Epidermal melanocyte (primary cell): ENCODE measurements around the gene MALRD1.

Experiments
- DNase-seq: peaks from one replicate; pipeline ENCODE4 v3.0.0; 2011; ENCODE audit warnings: low spot score; ENCODE audit not compliant: insufficient read length

MALRD1 gene

DNA sequence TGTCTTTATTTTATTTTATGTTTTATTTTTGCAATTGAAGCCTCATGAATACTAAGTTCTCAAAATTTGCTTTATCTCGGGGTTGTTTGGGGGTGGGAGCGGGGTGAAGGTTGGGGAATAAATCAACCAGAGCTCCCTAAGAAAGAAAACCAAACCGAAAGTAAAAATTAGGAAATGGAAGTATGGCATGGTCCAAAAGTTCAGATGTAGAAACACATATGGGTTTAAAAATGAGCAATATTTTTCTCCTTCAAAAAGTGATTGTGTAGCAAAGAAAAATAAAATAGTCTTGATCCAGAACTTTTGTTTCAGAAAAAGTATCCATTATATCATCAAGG is 590.3 kb downstream of the MALRD1 start:
- DNase-seq: no peak

DNA sequence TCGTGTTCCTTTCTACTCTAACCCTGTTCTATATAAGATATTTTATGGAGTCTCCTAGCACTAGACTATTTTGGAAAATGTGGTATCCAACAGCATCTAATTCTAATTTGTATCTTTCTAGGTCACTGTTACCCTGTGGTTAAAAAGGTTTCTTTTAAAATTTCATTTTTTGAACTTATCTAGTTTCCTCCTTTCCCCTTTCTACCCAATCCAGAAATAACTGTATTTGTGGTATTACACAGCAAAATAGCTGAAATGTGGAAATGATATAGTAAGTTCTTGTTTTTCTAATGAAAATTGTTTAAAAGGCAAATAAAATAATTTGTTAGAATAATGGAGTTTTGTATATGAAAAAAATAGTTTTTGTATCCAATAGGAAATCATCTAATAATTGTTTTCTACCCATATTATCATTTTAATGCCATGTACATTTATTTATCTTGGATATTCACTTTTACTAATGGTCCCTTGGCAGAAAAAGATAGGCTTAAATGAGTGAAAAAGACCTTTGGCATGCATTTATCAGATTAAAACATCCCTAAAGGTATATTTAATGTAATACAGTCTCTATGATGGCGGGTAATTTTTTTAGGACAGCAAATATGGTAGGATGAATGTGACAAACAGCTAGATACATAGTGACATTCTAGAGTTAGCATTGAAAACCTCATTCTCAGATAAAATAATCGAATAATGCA is 592.1 kb downstream of the MALRD1 start:
- DNase-seq: no peak

- DNase-seq: no peak
Observed at GRCh38 chr10:19651549-19651948, 602.9 kb downstream of the MALRD1 start.

DNA sequence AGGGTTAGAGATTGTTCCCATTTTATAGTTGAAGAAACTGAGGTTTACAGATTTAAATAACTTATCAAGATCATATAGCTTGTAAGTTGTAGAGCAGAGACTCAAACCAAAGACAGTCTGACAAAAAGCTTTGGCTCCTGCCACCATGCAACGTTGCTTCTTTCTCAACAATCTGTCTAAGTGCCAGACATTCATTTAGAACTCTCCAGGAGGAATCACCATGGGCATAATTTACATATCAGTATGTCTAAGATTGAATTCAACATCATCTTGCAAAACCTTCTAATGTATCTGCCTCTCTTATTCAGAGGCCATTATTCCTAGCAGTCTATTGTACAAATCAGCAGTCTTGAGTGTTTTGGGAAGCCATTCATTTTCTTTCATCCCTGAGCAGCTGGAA is 604.1 kb downstream of the MALRD1 start:
- no peak for DNase-seq

DNA sequence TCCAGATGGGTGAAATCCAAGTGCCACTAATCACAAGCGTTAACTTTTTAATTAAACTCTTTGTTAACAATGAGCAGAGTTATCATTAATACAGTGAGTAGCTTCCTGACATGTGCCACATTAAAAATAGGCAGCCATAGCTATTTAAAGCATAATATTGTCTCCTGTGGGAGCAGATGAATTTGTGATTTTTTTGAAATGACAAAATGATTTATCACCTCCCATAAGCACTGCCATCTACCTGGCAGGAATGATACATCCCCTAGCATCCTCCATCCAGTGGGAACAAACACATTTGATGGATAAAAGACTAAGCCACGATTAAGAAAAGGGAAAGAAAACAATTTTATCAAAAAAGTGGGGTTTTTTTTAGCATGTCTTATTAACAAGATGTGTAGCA is 605.3 kb downstream of the MALRD1 start:
- no peak for DNase-seq

- DNase-seq: no peak
Observed at GRCh38 chr10:19654576-19654975, 606.0 kb downstream of the MALRD1 start.

DNA sequence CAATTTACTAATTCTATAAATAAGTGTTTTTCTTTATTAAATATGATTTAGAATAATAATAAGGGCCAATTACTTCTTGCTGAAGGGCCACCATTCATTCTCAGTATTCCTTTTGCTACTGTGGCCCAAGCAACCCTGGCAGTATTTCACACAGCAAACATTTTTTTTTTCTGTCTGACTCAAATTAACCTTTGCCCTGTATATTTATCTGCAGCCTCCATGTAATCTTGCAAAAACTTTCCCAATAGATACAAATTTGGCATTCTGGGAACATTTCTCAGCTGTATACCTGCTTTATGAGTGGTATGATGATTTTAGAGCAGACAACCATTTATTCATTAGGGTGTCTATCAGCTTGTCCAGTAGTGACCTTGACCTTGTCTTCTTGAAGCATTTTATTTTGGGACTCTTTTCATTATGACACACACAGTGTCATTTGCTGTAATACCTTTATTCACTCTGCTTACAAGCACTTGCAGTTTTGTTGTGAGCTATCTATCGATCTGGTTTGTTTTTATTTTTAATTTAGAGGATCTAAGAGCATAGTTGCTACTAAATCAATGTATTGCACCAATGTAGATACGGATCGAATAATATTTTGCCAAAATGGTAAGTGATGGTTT is 607.9 kb downstream of the MALRD1 start:
- DNase-seq: no peak

GRCh38 chr10:19658131-19658530 is 609.5 kb downstream of the MALRD1 start:
- DNase-seq: no peak

GRCh38 chr10:19658622-19659233 is 610.1 kb downstream of the MALRD1 start:
- no peak for DNase-seq

GRCh38 chr10:19659920-19660655 is 611.5 kb downstream of the MALRD1 start:
- DNase-seq: no peak

- DNase-seq: no peak
Observed at GRCh38 chr10:19663344-19663743, 614.7 kb downstream of the MALRD1 start.

DNA sequence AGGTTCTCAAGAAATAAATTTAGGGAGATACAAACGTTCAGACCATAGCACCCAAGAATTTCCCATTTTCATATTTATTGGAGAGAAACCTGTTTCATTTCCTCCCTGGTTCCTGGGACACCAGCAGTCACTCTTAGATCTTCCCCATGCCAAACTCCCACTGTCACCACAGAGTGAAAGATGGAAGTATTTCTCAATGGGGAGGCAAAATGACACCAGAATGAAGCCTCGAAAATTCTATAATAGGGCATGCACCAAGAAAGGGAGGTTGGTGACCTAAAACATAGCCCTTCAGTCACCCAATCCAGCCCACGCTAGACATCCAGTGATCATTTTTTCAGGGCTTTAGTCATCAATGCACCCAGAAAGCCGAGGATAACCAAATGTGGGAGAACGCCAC is 619.5 kb downstream of the MALRD1 start:
- no peak for DNase-seq

DNA sequence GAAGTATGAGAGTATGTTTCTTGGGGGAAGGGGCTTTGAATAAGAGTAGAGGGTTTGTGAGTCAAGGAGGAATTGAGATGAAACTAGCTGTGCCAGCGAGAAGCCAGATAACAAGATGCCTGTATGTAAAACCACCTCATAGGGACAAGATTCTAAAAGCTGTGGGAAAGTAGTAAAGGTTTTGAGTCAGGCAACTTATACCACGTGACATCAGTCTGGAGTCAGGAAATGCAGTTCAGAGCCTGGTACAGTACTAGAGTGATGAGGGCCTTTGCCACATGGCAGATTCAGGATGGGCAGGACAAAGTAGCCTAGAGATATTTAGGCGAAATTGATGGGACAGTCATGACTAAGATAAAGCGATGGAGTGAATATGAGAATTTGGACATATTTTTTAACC is 627.5 kb downstream of the MALRD1 start:
- DNase-seq: no peak

DNA sequence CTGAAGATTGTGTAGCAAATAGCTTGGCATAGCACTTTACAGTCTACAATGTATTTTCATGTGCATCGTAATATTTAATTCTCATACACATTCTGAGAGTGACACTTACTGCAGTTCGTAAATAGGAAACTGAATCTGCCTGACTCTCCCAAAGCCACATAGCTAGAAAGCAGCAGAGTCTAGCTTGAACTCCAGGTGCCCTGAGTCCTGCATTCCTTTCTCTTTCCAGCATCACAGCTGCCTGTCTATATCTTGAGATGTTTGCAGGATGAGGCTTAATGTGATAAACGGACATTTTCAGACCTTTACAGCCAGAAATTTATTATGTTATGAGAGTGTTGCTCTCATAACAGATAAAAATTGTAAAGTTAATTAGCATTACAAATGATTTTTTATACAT is 634.8 kb downstream of the MALRD1 start:
- no peak for DNase-seq

GRCh38 chr10:19683960-19684359 is 635.4 kb downstream of the MALRD1 start:
- DNase-seq: no peak

DNA sequence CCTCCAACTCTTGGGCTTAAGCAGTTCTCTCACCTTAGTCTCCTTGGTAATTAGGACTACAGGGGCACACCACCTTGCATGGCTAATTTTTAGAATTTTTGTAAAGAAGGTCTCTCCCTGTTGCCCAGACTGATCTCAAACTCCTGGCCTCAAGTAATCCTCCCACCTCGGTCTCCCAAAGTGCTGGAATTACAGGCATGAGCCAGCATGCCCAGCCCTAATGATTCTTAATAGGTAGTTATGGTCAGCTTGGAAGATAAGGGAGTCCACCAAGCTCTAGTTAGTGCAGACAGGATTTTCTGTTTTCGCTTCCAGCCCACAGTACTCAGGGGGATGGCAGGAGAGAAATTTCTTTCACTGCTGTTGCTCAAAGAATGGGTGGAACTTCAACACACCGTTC is 639.7 kb downstream of the MALRD1 start:
- no peak for DNase-seq

DNA sequence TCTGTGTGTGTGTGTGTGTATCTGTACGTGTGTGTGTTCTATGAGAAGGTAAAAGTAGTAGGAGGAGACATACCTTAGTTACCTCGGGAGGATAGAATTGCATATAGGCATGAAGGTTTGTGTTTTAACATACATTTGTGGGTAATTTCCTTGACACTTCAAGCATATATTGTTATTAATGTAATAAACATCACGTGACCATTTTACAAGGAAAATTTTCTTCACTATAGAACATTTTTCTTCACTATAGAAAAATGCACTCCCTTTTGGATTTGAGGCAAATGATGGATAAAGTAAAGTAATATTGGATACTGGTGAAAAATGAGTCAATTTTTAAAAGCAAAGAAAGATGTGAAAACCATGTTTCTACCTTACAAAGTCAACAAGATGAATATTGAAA is 640.6 kb downstream of the MALRD1 start:
- DNase-seq: no peak

DNA sequence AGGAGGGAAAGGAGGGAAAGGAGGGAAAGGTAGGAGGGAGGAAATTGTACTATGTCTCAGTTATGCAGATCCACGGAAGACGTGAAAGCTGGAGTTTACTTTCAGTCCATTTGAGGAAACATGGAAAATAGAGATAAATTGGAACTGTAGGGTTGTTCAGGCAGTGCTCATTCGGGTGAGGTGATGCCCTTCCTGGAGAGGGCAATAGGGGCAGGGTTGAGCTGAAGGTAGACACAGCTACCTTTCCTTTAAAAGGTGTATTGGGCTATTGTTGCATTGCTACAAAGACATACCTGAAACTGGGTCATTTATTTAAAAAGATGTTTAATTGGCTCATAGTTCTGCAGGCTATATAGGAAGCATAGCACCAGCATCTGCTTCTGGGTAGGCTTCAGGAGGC is 650.7 kb downstream of the MALRD1 start:
- no peak for DNase-seq

- DNase-seq: no peak
Observed at GRCh38 chr10:19701427-19702052, 652.9 kb downstream of the MALRD1 start.

- DNase-seq: no peak
Observed at GRCh38 chr10:19702215-19702614, 653.6 kb downstream of the MALRD1 start.

DNA sequence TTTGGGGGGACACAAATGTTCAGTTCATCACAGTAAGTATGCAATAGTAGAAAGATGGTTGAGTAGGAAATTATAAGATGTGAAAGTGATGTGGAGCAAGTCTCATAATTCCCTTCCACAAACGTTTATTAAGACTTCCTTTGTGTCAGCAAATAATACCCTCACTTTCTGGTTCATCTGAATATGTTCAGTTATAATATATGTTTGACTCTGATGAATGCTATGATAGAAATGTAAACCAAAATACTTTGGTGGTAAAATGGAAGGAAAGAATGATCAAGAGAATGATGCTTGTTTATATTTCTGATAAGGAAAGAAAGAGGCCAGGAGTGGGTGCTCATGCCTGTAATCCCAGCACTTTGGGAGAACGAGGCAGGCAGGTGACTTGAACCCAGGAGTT is 655.9 kb downstream of the MALRD1 start:
- no peak for DNase-seq

- DNase-seq: no peak
Observed at GRCh38 chr10:19705250-19705649, 656.6 kb downstream of the MALRD1 start.
